Pulmonary artery endothelial cell (primary cell): ENCODE data around the gene KRTAP4-9. TPM values are rescaled to one million over a fixed set of nuclear protein-coding genes. Genes with fewer than 3 reads are reported as not detected.
"Not testable (repeated sequence)": the region's sequence is repeated elsewhere in the genome, so short reads cannot be mapped to it uniquely, and the experiment has no call there.

ENCODE experiments used
- DNase-seq: peaks from one replicate; pipeline ENCODE4 v3.0.0-alpha.2; 2011; ENCODE audit warnings: low read depth, low spot score
- total RNA-seq: library from RNA; depleted of rRNA; stranded (reverse); fragments of >200 nt; gene quantifications from 2 replicates; pipeline ENCODE4 v1.2.3, GENCODE V29; 2014

KRTAP4-9 gene
- total RNA-seq, 1 donor from 2014 or later: not detected

- no peak for DNase-seq
Observed at GRCh38 chr17:41126412-41126811, 21.2 kb downstream of the KRTAP4-9 start.

- no peak for DNase-seq
Observed at GRCh38 chr17:41127371-41127770, 22.2 kb downstream of the KRTAP4-9 start.

- DNase-seq: no peak
Observed at GRCh38 chr17:41131979-41132378, 26.8 kb downstream of the KRTAP4-9 start.

- DNase-seq: no peak
Observed at GRCh38 chr17:41133880-41134735, 28.9 kb downstream of the KRTAP4-9 start.

- DNase-seq: not testable (repeated sequence)
Observed at GRCh38 chr17:41139865-41140264, 34.7 kb downstream of the KRTAP4-9 start.

GRCh38 chr17:41140360-41141131, 35.4 kb downstream of the KRTAP4-9 start, which contains the start of gene KRTAP4-6:
KRTAP4-6 (minus strand) TSS chr17:41140544; CDS start chr17:41140487, 57 bp downstream.
- no peak for DNase-seq

- no peak for DNase-seq
Observed at GRCh38 chr17:41141361-41141760, 36.2 kb downstream of the KRTAP4-9 start.

GRCh38 chr17:41144846-41145245, 39.7 kb downstream of the KRTAP4-9 start:
- no peak for DNase-seq

GRCh38 chr17:41145261-41145660, 40.1 kb downstream of the KRTAP4-9 start:
- no peak for DNase-seq

GRCh38 chr17:41147531-41148204, 42.5 kb downstream of the KRTAP4-9 start:
- no peak for DNase-seq

GRCh38 chr17:41148971-41149651, 43.9 kb downstream of the KRTAP4-9 start:
- not testable (repeated sequence) for DNase-seq

- no peak for DNase-seq
Observed at GRCh38 chr17:41149652-41149985, 44.4 kb downstream of the KRTAP4-9 start, which contains the start of gene KRTAP4-5. KRTAP4-5 (minus strand) TSS chr17:41149825; CDS start chr17:41149767, 58 bp downstream.

GRCh38 chr17:41150026-41150425, 44.8 kb downstream of the KRTAP4-9 start:
- no peak for DNase-seq

- DNase-seq: no peak
Observed at GRCh38 chr17:41151525-41151924, 46.3 kb downstream of the KRTAP4-9 start.

GRCh38 chr17:41153856-41154255, 48.7 kb downstream of the KRTAP4-9 start:
- no peak for DNase-seq

Other genes with a start within 250 kb of the KRTAP4-9 start
- not detected in 2 replicates for gene KRT12, start 238.2 kb upstream of the KRTAP4-9 start, total RNA-seq
- gene KRT20, start 220.1 kb upstream of the KRTAP4-9 start, total RNA-seq: not detected in 2 replicates
- not detected in 2 replicates for gene KRT23, start 167.7 kb upstream of the KRTAP4-9 start, total RNA-seq
- not detected in 2 replicates for gene KRT39, start 138.4 kb upstream of the KRTAP4-9 start, total RNA-seq
- gene KRT40, start 121.1 kb upstream of the KRTAP4-9 start, total RNA-seq: not detected in 2 replicates
- not detected in 2 replicates for gene KRTAP3-3, start 111.2 kb upstream of the KRTAP4-9 start, total RNA-seq
- gene KRTAP3-2, start 105.5 kb upstream of the KRTAP4-9 start, total RNA-seq: not detected in 2 replicates
- not detected in 2 replicates for gene KRTAP3-1, start 96.3 kb upstream of the KRTAP4-9 start, total RNA-seq
- gene KRTAP1-5, start 78.2 kb upstream of the KRTAP4-9 start, total RNA-seq: not detected in 2 replicates
- not detected in 2 replicates for gene KRTAP1-4, start 75.2 kb upstream of the KRTAP4-9 start, total RNA-seq
- gene KRTAP1-3, start 70.5 kb upstream of the KRTAP4-9 start, total RNA-seq: not detected in 2 replicates
- gene KRTAP1-1, start 63.9 kb upstream of the KRTAP4-9 start, total RNA-seq: not detected in 2 replicates
- not detected in 2 replicates for gene KRTAP2-1, start 58.1 kb upstream of the KRTAP4-9 start, total RNA-seq
- not detected in 2 replicates for gene KRTAP2-2, start 50.2 kb upstream of the KRTAP4-9 start, total RNA-seq
- gene KRTAP2-3, start 45.3 kb upstream of the KRTAP4-9 start, total RNA-seq: not detected in 2 replicates
- gene KRTAP2-4, start 39.5 kb upstream of the KRTAP4-9 start, total RNA-seq: not detected in 2 replicates
- gene KRTAP4-7, start 21.2 kb upstream of the KRTAP4-9 start, total RNA-seq: not detected in 2 replicates
- gene KRTAP4-8, start 7.2 kb upstream of the KRTAP4-9 start, total RNA-seq: not detected in 2 replicates
- gene KRTAP4-16, start 3.2 kb upstream of the KRTAP4-9 start, total RNA-seq: not detected in 2 replicates
- gene KRTAP4-11, start 13.0 kb downstream of the KRTAP4-9 start, total RNA-seq: not detected in 2 replicates
- gene KRTAP4-12, start 18.8 kb downstream of the KRTAP4-9 start, total RNA-seq: not detected in 2 replicates
- not detected in 2 replicates for gene KRTAP4-6, start 35.2 kb downstream of the KRTAP4-9 start, total RNA-seq
- gene KRTAP4-5, start 44.4 kb downstream of the KRTAP4-9 start, total RNA-seq: not detected in 2 replicates
- gene KRTAP4-4, start 55.4 kb downstream of the KRTAP4-9 start, total RNA-seq: not detected in 2 replicates
- gene KRTAP4-3, start 62.8 kb downstream of the KRTAP4-9 start, total RNA-seq: not detected in 2 replicates
- not detected in 2 replicates for gene KRTAP4-2, start 72.8 kb downstream of the KRTAP4-9 start, total RNA-seq
- gene KRTAP4-1, start 79.5 kb downstream of the KRTAP4-9 start, total RNA-seq: not detected in 2 replicates
- not detected in 2 replicates for gene KRTAP9-1, start 84.5 kb downstream of the KRTAP4-9 start, total RNA-seq
- gene KRTAP9-2, start 121.3 kb downstream of the KRTAP4-9 start, total RNA-seq: not detected in 2 replicates
- gene KRTAP9-3, start 127.1 kb downstream of the KRTAP4-9 start, total RNA-seq: not detected in 2 replicates
- gene KRTAP9-8, start 132.6 kb downstream of the KRTAP4-9 start, total RNA-seq: not detected in 2 replicates
- gene KRTAP9-4, start 144.3 kb downstream of the KRTAP4-9 start, total RNA-seq: not detected in 2 replicates
- not detected in 2 replicates for gene KRTAP9-9, start 150.0 kb downstream of the KRTAP4-9 start, total RNA-seq
- not detected in 2 replicates for gene KRTAP9-6, start 160.0 kb downstream of the KRTAP4-9 start, total RNA-seq
- not detected in 2 replicates for gene KRTAP9-7, start 170.3 kb downstream of the KRTAP4-9 start, total RNA-seq
- gene KRTAP29-1, start 197.5 kb downstream of the KRTAP4-9 start, total RNA-seq: not detected in 2 replicates
- not detected in 2 replicates for gene KRTAP16-1, start 203.9 kb downstream of the KRTAP4-9 start, total RNA-seq
- not detected in 2 replicates for gene KRTAP17-1, start 210.3 kb downstream of the KRTAP4-9 start, total RNA-seq
- gene KRT33A, start 245.4 kb downstream of the KRTAP4-9 start, total RNA-seq: not detected in 2 replicates